ENCODE results near the gene MS4A13.

GRCh38 chr11:60498399-60498798 lies 16.8 kb upstream of the MS4A13 start:
- TF ChIP-seq POLR2A (IDR thresholded peaks at IDR 0.05; ENCODE audit: low read length): no peak
- no peak for TF ChIP-seq GATA1 (IDR thresholded peaks at IDR 0.05; ENCODE audit: low read depth, low read length)

Data from erythroblast (primary cell).